GM18498 (cell line): ENCODE measurements around the gene ADAMTSL5.
"Not testable (repeated sequence)": the region's sequence is repeated elsewhere in the genome, so short reads cannot be mapped to it uniquely, and the experiment has no call there.

ENCODE experiments used
- ATAC-seq: cut with Tn5 transposase; IDR thresholded peaks from one replicate; pipeline ENCODE4 v1.9.1; 2021; ENCODE audit warnings: mild to moderate bottlenecking, moderate library complexity; ENCODE audit not compliant: unreplicated experiment

Gene ADAMTSL5

DNA sequence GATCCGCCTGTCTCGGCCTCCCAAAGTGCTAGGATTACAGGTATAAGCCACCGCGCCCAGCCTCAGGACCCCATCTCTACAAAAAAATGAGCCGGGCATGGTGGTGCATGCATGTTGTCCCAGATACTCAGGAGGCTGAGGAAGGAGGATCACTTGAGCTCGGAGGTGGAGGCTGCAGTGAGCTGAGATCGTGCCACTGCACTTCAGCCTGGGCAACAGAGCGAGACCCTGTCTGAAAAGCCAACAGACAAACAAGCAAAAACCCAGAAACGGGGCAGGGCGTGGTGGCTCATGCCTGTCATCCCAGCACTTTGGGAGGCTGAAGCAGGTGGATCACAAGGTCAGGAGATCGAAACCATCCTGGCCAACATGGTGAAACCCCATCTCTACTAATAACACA, 18.0 kb upstream of the ADAMTSL5 start:
- not testable (repeated sequence) for ATAC-seq

- ATAC-seq: no peak
Measured at GRCh38 chr19:1529430-1529816, 16.6 kb upstream of the ADAMTSL5 start.

GRCh38 chr19:1528596-1529429, 16.0 kb upstream of the ADAMTSL5 start:
- ATAC-seq: no peak

GRCh38 chr19:1527650-1528309, 15.0 kb upstream of the ADAMTSL5 start:
- no peak for ATAC-seq

- no peak for ATAC-seq
Measured at GRCh38 chr19:1526979-1527649, 14.3 kb upstream of the ADAMTSL5 start.

DNA sequence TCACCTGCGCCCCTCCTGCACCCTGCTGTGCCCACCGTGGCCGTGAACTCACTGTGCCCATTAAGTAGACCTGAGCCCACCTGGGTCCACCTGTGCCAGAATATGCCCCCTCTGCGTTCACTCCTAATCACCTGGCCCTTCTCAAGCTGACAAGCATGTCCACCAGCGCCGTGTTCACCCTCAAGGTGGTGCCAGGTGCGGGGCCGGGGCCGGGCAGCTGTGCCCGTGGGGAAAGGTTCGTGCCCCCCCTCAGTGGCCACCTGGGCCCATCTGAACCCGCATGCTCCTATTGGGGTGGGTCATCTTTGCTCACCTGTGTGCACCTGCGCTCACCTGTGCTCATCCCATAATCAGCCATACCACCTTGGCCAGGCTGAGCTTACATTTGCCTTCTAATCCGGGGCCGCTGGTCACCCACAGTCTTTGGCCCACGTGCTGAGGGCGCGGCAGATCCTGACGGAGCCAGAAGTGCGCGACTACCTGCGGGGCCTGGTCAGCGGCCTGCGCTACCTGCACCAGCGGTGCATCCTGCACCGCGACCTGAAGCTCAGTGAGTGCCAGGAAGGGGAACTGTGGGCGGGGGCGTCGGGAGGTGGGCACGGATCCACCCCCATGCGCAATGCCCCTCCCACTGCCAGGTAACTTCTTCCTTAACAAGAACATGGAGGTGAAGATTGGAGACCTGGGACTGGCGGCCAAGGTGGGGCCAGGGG, 13.4 kb upstream of the ADAMTSL5 start:
- no peak for ATAC-seq

- no peak for ATAC-seq
Measured at GRCh38 chr19:1525343-1525742, 12.5 kb upstream of the ADAMTSL5 start.

- ATAC-seq: no peak
Measured at GRCh38 chr19:1524972-1525325, 12.1 kb upstream of the ADAMTSL5 start.

DNA sequence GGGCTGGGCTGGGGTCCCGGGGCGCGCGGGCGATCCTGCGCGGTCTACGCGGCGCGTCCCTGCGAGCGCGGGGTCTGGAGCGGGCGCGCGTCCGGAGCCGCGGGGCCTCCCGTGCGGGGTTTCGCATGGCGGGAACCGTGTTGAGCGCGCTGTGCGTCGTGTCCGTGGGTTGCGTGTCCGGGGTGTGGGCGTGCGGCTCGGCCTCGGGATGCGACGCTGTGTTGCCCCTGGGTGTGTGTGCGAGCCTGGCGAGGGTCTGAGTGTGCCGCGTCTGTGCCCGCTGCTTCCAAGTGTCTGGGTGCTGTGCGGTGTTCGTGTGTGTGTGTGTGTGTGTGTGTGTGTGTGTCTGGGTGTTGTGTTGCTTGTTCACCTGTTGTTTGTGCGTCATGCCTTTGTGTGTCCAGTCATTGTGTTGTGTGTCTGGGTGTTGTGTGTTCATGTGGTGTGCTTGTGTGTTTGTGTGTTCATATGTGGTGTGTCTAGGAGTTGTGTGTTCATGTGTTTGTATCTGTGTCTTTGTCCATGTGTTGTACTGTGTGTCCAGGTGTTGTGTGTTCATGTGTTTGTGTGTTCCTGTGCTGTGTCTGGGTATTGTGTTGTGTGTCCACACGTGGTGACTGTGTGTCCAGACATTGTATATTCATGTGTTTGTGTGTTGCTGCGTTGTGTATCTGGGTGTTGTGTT, 11.6 kb upstream of the ADAMTSL5 start:
- ATAC-seq: no peak

DNA sequence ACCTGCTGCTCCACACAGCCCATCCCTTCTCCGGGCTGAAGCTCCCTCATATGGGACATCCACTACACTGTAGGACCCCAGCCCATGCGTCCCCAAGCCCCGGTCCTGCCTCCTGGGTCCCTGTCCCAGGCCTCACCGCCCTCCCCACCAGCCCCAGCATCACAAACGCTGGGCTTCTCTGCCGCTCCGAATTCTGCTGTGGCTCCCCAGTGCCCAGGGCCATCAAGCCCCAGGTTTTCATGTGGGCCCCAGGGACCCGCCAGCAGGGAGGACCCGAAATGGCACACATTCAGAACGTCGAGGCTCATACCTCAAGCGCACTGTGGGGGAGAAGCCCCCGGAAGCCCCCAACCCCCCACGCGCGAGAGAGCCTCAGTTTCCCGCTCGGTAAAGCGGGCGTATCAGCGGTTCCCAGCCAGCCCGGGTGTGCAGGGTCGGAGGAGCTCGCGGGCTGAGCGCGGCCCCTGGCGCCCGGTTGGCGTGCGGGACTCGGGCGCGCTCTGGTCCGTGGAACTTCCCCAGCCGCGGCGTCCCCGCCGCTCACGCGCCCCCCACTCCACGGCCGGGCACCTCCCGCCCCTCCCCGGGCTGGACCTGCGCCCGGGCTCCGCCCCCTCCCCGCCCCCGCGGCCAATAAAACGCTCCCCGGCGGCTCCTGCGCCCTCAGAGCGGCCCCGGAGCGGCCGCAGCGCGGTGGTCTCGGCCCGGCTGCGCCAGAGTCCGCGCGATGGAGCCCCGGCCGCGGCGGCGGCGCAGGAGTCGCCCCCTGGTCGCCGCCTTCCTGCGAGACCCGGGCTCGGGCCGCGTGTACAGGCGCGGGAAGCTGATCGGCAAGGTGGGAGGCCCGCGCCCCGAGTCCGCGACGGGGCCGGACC, 10.8 kb upstream of the ADAMTSL5 start, which contains the start of gene PLK5:
Gene PLK5, plus strand, starts transcription at position 666 of the 875 bp plus-strand sequence. CDS start 2,920 bp downstream, outside the sequence.
- no peak for ATAC-seq

DNA sequence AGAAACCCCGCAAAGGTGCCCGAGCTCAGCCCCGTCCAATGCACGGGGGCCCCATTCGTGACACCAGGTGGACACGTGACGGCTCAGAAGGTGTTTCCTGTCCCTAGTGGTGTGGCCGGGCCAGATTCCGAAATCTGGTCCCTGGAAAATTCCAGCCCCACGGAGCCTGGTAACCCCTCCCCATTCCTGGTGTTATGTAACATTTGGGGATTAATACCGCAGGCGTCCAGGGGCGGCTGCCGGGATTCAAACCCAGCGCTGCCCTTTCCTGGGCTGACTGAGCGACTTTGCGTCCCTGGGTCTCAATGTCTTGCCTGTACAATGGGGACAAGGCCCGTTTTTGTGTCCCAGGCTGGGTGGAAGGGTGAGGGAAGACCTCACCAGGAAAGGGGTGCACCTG, 10.0 kb upstream of the ADAMTSL5 start:
- ATAC-seq: no peak

GRCh38 chr19:1522061-1522460, 9.2 kb upstream of the ADAMTSL5 start:
- no peak for ATAC-seq

- ATAC-seq: no peak
Measured at GRCh38 chr19:1521636-1522035, 8.8 kb upstream of the ADAMTSL5 start.

GRCh38 chr19:1520203-1520780, 7.5 kb upstream of the ADAMTSL5 start:
- no peak for ATAC-seq

DNA sequence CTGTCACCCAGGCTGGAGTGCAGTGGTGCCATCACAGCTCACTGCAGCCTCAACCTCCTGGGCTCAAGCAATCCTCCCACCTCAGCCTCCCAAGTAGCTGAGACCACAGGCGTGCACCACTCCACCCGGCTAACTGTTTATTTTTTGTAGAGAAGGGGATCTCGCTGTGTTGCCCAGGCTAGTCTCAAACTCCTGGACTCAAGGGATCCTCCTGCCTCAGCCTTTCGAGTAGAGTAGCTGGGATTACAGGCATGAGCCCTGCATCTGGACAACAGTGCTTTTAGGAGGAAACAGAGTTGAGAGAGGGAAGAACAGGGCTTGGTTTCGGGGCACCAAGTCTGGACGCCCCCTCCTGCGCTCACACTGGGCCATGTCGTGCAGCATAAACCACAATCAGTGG, 7.0 kb upstream of the ADAMTSL5 start:
- not testable (repeated sequence) for ATAC-seq

- ATAC-seq: no peak
Measured at GRCh38 chr19:1518471-1518870, 5.7 kb upstream of the ADAMTSL5 start.

- no peak for ATAC-seq
Measured at GRCh38 chr19:1516395-1516753, 3.6 kb upstream of the ADAMTSL5 start.

DNA sequence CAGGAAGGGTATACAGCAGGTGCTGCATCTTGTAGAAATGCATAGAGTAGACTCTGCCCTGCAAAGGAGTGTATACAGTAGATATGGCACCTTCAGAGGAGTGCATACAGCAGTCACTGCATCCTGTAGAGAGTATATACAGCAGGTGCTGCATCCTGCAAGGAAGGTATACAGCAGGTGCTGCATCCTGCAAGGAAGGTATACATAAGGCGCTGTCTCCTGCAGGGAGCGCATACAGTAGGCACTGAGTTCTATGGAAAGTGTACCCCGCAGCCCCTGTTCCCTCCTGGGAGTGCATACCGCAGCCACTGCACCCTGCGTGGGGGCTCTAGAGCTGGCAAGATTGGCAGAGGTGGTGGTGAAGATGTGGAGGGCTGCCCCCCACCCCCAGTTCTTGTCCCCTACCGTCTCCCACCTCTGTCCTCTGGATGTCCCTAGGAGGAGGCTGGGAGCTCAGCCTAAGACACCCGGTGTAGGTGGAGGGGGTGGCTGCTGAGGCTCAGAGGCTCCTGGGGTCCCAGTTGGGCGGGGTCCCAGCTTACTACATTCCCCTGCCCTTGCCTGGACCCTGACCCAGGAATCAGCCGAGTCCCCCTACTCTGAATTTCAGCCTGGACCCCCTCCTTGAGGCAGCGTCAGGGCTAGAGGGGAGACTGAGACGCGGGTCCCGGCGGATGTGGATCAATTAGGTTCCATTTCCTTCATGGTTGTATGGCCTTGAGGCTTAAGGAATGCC, 2.3 kb upstream of the ADAMTSL5 start:
- no peak for ATAC-seq

DNA sequence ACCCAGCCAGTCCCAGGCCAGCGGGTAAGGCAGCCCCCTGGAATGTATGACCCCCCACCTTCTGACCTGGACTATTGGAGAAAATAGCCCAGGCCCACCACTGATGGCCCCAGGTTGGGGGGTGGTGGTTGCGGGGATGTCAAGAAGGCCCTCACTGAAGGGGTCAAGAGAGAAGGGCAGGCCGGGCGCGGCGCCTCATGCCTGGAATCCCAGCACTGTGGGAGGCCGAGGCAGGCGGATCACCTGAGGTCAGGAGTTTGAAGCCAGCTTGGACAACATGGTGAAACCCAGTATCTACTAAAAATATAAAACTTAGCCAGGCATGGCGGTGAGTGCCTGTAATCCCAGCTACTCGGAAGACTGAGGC, 1.5 kb upstream of the ADAMTSL5 start:
- ATAC-seq: no peak
